Muscle of arm (tissue), 12 donors: ENCODE results near the gene ZNF423. TPM values are rescaled to one million over a fixed set of nuclear protein-coding genes. Genes with fewer than 3 reads are reported as not detected.
A peak's percentile ranks its signal among the peaks of the same experiment; 100 is the strongest.
"Not testable (repeated sequence)": the region's sequence is repeated elsewhere in the genome, so short reads cannot be mapped to it uniquely, and the experiment has no call there.

ENCODE experiments used
- DNase-seq: peaks from one replicate; pipeline ENCODE4 v3.0.0-alpha.2; 2013
- polyA plus RNA-seq, 12 donors: library from polyadenylated mRNA; unstranded; fragments of 120-200 nt; gene quantifications; one replicate each; pipeline ENCODE4 v1.2.1, GENCODE V29; 2013; ENCODE audit not compliant: insufficient read length in 12 of 12

Gene ZNF423
- polyA plus RNA-seq, 12 donors: 22.6 to 37.5 (median 25.9) TPM; not detected in 1

GRCh38 chr16:49874613-49875237, 18.8 kb upstream of the ZNF423 start:
- no peak for DNase-seq

GRCh38 chr16:49871824-49872223, 15.9 kb upstream of the ZNF423 start:
- DNase-seq: not testable (repeated sequence)

- no peak for DNase-seq
Observed at GRCh38 chr16:49869731-49870130, 13.8 kb upstream of the ZNF423 start.

- DNase-seq: no peak
Observed at GRCh38 chr16:49867796-49868668, 12.1 kb upstream of the ZNF423 start.

- DNase-seq: no peak
Observed at GRCh38 chr16:49867234-49867633, 11.3 kb upstream of the ZNF423 start.

- DNase-seq: no peak
Observed at GRCh38 chr16:49866595-49867071, 10.7 kb upstream of the ZNF423 start.

GRCh38 chr16:49862694-49863093, 6.8 kb upstream of the ZNF423 start:
- DNase-seq: no peak

- no peak for DNase-seq
Observed at GRCh38 chr16:49861299-49861698, 5.4 kb upstream of the ZNF423 start.

- no peak for DNase-seq
Observed at GRCh38 chr16:49860593-49860992, 4.7 kb upstream of the ZNF423 start.

- DNase-seq: peak; percentile 71
Observed at GRCh38 chr16:49859125-49859811, 3.4 kb upstream of the ZNF423 start.

GRCh38 chr16:49858200-49859124, 2.5 kb upstream of the ZNF423 start:
- peak; percentile 48 for DNase-seq

- DNase-seq: peak; percentile 49
Observed at GRCh38 chr16:49857423-49858181, 1.7 kb upstream of the ZNF423 start.

- peak; percentile 86 for DNase-seq
Observed at GRCh38 chr16:49856672-49857330, 889 bp upstream of the ZNF423 start.

GRCh38 chr16:49855280-49855821, 561 bp downstream of the ZNF423 start:
- DNase-seq: peak; percentile 84

- peak; percentile 21 for DNase-seq
Observed at GRCh38 chr16:49854796-49855203, 1.1 kb downstream of the ZNF423 start.

GRCh38 chr16:49854188-49854795, 1.6 kb downstream of the ZNF423 start:
- DNase-seq: peak; percentile 32

- no peak for DNase-seq
Observed at GRCh38 chr16:49852279-49852678, 3.6 kb downstream of the ZNF423 start.

- no peak for DNase-seq
Observed at GRCh38 chr16:49851468-49851787, 4.5 kb downstream of the ZNF423 start.
